HG03520 (cell line): ENCODE data around the gene BCAM.
"Not testable (repeated sequence)": the region's sequence is repeated elsewhere in the genome, so short reads cannot be mapped to it uniquely, and the experiment has no call there.

Experiments used
- ATAC-seq: cut with Tn5 transposase; IDR thresholded peaks from one replicate; pipeline ENCODE4 v1.9.1; 2021; ENCODE audit warnings: mild to moderate bottlenecking, moderate library complexity; ENCODE audit not compliant: unreplicated experiment

Gene BCAM

GRCh38 chr19:44808463-44809371, at the start of gene BCAM:
Gene BCAM, plus strand, starts transcription at chr19:44809103. Its CDS starts 22 bp downstream, at chr19:44809125.
- ATAC-seq = no peak

- no peak for ATAC-seq
Measured at GRCh38 chr19:44762038-44762437, 46.9 kb upstream of the BCAM start.

GRCh38 chr19:44765033-44765948, 43.6 kb upstream of the BCAM start:
- ATAC-seq = no peak

- ATAC-seq = no peak
Measured at GRCh38 chr19:44765949-44766335, 43.0 kb upstream of the BCAM start.

- no peak for ATAC-seq
Measured at GRCh38 chr19:44767295-44768180, 41.4 kb upstream of the BCAM start.

DNA sequence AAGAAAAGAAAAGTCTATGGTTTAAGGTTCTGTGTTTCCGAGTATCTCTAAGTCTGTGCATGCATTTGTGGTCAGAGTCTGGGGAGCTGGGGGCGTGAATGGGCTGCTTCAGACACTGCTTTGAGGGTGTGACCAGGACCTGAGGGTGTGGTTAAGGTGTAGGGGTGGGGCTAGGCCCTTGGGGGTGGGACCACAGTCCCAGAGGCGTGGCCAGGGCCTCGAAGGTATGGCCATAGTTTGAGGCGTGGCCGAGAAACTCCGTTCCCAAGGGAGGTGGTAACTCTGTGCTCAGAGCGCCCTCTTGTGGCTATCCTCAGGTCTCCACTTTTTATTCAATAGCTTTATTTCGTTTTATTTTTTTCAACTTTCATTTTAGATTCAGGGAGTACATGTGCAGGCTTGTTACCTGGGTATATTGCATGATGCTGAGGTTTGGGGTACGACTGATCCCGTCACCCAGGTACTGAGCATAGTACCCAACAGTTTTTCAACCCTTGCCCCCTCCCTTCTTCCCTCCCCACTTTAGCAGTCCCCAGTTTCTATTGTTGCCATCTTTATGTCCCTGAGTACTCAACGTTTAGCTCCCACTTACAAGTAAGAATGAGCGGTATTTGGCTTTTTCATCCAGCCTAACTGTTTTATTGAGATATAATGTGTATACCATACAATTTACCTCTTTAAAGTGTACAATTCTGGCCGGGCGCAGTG, 38.2 kb upstream of the BCAM start:
- ATAC-seq = peak; percentile 95

GRCh38 chr19:44772144-44772543, 36.8 kb upstream of the BCAM start:
- ATAC-seq = not testable (repeated sequence)

GRCh38 chr19:44772959-44773358, 35.9 kb upstream of the BCAM start:
- ATAC-seq = no peak

GRCh38 chr19:44775676-44776240, 33.1 kb upstream of the BCAM start:
- no peak for ATAC-seq

GRCh38 chr19:44776402-44777096, 32.4 kb upstream of the BCAM start:
- ATAC-seq = no peak

- no peak for ATAC-seq
Measured at GRCh38 chr19:44777715-44778347, 31.1 kb upstream of the BCAM start, which contains the start of gene CBLC. Gene CBLC, plus strand, starts transcription at chr19:44777890. Its CDS starts 42 bp downstream, at chr19:44777932.

- no peak for ATAC-seq
Measured at GRCh38 chr19:44779150-44779549, 29.8 kb upstream of the BCAM start.

GRCh38 chr19:44781694-44782093, 27.2 kb upstream of the BCAM start:
- not testable (repeated sequence) for ATAC-seq

GRCh38 chr19:44782729-44783128, 26.2 kb upstream of the BCAM start:
- ATAC-seq = no peak

GRCh38 chr19:44783545-44783944, 25.4 kb upstream of the BCAM start:
- no peak for ATAC-seq

DNA sequence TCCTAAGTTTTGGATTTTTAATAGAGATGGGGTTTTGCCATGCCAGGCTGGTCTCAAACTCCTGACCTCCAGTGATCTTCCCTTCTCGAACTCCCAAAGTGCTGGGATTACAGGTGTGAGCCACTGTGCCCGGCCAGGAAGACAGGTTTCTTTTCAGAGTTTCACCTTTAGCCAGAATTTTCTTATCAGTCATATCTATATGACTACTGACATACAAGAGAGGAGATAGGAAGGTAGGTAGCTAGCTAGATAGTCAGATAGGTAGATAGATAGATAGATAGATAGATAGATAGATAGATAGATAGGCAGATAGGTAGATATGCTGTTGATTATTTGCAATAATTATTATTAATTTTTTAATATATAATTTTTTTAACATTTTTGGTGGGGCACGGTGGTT, 23.6 kb upstream of the BCAM start:
- no peak for ATAC-seq

DNA sequence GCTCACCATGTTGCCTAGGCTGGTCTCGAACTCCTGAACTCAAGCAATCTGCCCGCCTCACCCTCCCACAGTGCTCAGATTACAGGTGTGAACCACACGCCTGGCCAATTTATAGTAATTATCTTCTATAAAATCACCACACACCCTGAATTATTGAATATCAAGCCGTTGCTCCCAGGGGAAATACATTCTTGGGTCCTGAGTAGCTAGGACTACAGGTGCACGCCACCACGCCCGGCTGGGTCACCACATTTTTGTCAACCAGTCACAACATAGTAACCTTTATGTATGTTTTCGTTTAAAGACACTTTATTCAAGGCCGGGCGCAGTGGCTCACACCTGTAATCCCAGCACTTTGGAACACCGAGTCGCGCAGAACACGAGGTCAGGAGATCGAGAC, 22.9 kb upstream of the BCAM start:
- no peak for ATAC-seq

- no peak for ATAC-seq
Measured at GRCh38 chr19:44788971-44789370, 19.9 kb upstream of the BCAM start.
